DND-41 (cell line): ENCODE data around the gene UBE2C.

Source experiments
- CTCF ChIP-seq: IDR thresholded peaks from 2 replicates; pipeline ENCODE4 v1.5.1; 2012; ENCODE audit warnings: borderline replicate concordance, low read length, moderate library complexity, mild to moderate bottlenecking; ENCODE audit not compliant: poor library complexity, severe bottlenecking; ENCODE audit errors: extremely low read depth
- EZH2 ChIP-seq: IDR thresholded peaks from 3 replicates; pipeline ENCODE4 v1.6.1; 2012; ENCODE audit warnings: borderline replicate concordance, low read depth, mild to moderate bottlenecking, moderate library complexity, low read length, inconsistent platforms; ENCODE audit not compliant: severe bottlenecking

GRCh38 chr20:45850238-45850637 lies 37.8 kb downstream of the UBE2C start:
- TF ChIP-seq CTCF: no peak
- TF ChIP-seq EZH2: no peak
